GM12891 (cell line): ENCODE results near the gene TTLL8.

Experiments used
- DNase-seq: peaks from one replicate; pipeline ENCODE4 v3.0.0; 2011; ENCODE audit warnings: low spot score; ENCODE audit not compliant: insufficient read length
- FAIRE-seq: peaks from 2 replicates; lab custom pipeline; 2011; peaks lifted over from hg19 to GRCh38; lab: Jason Lieb, UNC
- PAX5 ChIP-seq: IDR thresholded peaks from 2 replicates; pipeline ENCODE4 v1.6.1; 2011; ENCODE audit warnings: low read length, moderate library complexity, mild to moderate bottlenecking; ENCODE audit not compliant: insufficient read depth, severe bottlenecking
- POLR2A ChIP-seq: IDR thresholded peaks from 2 replicates; pipeline ENCODE4 v1.6.1; 2011; ENCODE audit warnings: low read depth, low read length, control low read depth
- POLR2AphosphoS5 ChIP-seq: IDR thresholded peaks from 2 replicates; pipeline ENCODE4 v1.6.1; 2011; ENCODE audit warnings: low read depth, low read length, control low read depth
- POU2F2 ChIP-seq: IDR thresholded peaks from 2 replicates; pipeline ENCODE4 v1.6.1; 2011; ENCODE audit warnings: low read depth, mild to moderate bottlenecking, control low read depth, low read length, moderate library complexity
- SPI1 ChIP-seq: IDR thresholded peaks from 2 replicates; pipeline ENCODE4 v1.6.1; 2011; ENCODE audit warnings: low read depth, low read length, control low read depth
- TAF1 ChIP-seq: IDR thresholded peaks from 2 replicates; pipeline ENCODE4 v1.6.1; 2011; ENCODE audit warnings: low read depth, low read length, control low read depth

TTLL8 gene

GRCh38 chr22:50076646-50077535, 18.8 kb upstream of the TTLL8 start:
- DNase-seq (no peak), FAIRE-seq (no peak)
- TF ChIP-seq SPI1 (no peak), POU2F2 (no peak), POLR2AphosphoS5 (no peak), TAF1 (no peak), POLR2A (no peak), PAX5 (no peak)

GRCh38 chr22:50074551-50075530, 16.7 kb upstream of the TTLL8 start:
- TF ChIP-seq TAF1 (no peak), SPI1 (no peak), POU2F2 (no peak)
- DNase-seq (no peak), FAIRE-seq (no peak)

GRCh38 chr22:50074056-50074455, 16.0 kb upstream of the TTLL8 start:
- DNase-seq (no peak), FAIRE-seq (no peak)
- no peak for TF ChIP-seq SPI1
- no peak for TF ChIP-seq POLR2A
- no peak for TF ChIP-seq PAX5
- no peak for TF ChIP-seq POU2F2
- TF ChIP-seq POLR2AphosphoS5: no peak
- no peak for TF ChIP-seq TAF1

- TF ChIP-seq SPI1 (no peak), POLR2A (no peak), TAF1 (no peak), POLR2AphosphoS5 (no peak), PAX5 (no peak), POU2F2 (no peak)
- no peak for DNase-seq
- FAIRE-seq: no peak
Measured at GRCh38 chr22:50072714-50073538, 14.8 kb upstream of the TTLL8 start.

GRCh38 chr22:50072167-50072555, 14.1 kb upstream of the TTLL8 start:
- DNase-seq (no peak), FAIRE-seq (no peak)
- TF ChIP-seq SPI1 (no peak), POLR2AphosphoS5 (no peak), PAX5 (no peak), TAF1 (no peak), POU2F2 (no peak), POLR2A (no peak)

GRCh38 chr22:50071432-50072166, 13.5 kb upstream of the TTLL8 start:
- FAIRE-seq (no peak), DNase-seq (no peak)
- TF ChIP-seq POU2F2 (no peak), PAX5 (no peak), POLR2AphosphoS5 (no peak), POLR2A (no peak), SPI1 (no peak), TAF1 (no peak)

- no peak for DNase-seq
- no peak for TF ChIP-seq POU2F2
- no peak for TF ChIP-seq POLR2AphosphoS5
- TF ChIP-seq PAX5: no peak
- no peak for FAIRE-seq
Measured at GRCh38 chr22:50070366-50070765, 12.3 kb upstream of the TTLL8 start.

- FAIRE-seq (no peak), DNase-seq (no peak)
- TF ChIP-seq TAF1 (no peak), POLR2AphosphoS5 (no peak), SPI1 (no peak), POU2F2 (no peak), PAX5 (no peak), POLR2A (no peak)
Measured at GRCh38 chr22:50068096-50068495, 10.0 kb upstream of the TTLL8 start.

- FAIRE-seq: no peak
Measured at GRCh38 chr22:50067244-50067643, 9.1 kb upstream of the TTLL8 start.

More at GRCh38 chr22:50067244-50067643, 9.1 kb upstream of the TTLL8 start:
- no peak for DNase-seq
- TF ChIP-seq POU2F2 (no peak), POLR2AphosphoS5 (no peak), SPI1 (no peak), TAF1 (no peak), POLR2A (no peak), PAX5 (no peak)
